HepG2 (cell line): ENCODE measurements around the gene ATP6V0D1. TPM values are rescaled to one million over a fixed set of nuclear protein-coding genes. Genes with fewer than 3 reads are reported as not detected.
"Not testable (repeated sequence)": the region's sequence is repeated elsewhere in the genome, so short reads cannot be mapped to it uniquely, and the experiment has no call there.

Source experiments
- ATAC-seq: fragments of 200-7000 bp; cut with Tn5 transposase; 3 replicates; pipeline ENCODE4 v1.9.1; 2020; ENCODE audit warnings: mild to moderate bottlenecking, moderate library complexity
- BruUV-seq: library from RNA; stranded (reverse); fragments of 400-500 nt; replicated peaks from 2 replicates; lab custom pipeline; 2021; lab: Mats Ljungman, UMichigan
- CTCF ChIA-PET: fragments of 300-600 bp; formaldehyde crosslinking; extraction: SDS; loops from one replicate; lab custom pipeline; 2021; ENCODE audit warnings: low total read pairs, inconsistent platforms, low intra/inter-chr PET ratio; lab: Yijun Ruan, JAX
- POLR2A ChIA-PET: fragments of 350-600 bp; sonication (Branson Sonifier 250); formaldehyde crosslinking; loops from one replicate; lab custom pipeline; 2020; ENCODE audit warnings: antibody characterized with exemption, inconsistent platforms; lab: Yijun Ruan, JAX
- DNase-seq: peaks from one replicate; pipeline ENCODE4 v3.0.0-alpha.2; 2015; ENCODE audit warnings: low spot score
- FAIRE-seq: peaks from 3 replicates; lab custom pipeline; 2011; peaks lifted over from hg19 to GRCh38; lab: Jason Lieb, UNC
- H2AFZ ChIP-seq: one replicate; pipeline ENCODE4 v1.6.1; 2011; ENCODE audit warnings: low read length, inconsistent platforms
- H3K27ac ChIP-seq: fragments of 300-600 bp; 3 replicates; pipeline ENCODE4 v1.8.0; 2011; ENCODE audit warnings: mixed run types, mild to moderate bottlenecking, mixed read lengths, low read length, inconsistent platforms; ENCODE audit not compliant: insufficient read depth; ENCODE audit errors: extremely low read length
- H3K27me3 ChIP-seq, 2 experiments: fragments of 200-600 bp in 1 of 2; 2 replicates in 1 of 2; 3 replicates in 1 of 2; pipeline versions ENCODE4 v1.6.0 to v1.8.0; 2011; ENCODE audit warnings: low read length in 2 of 2, mild to moderate bottlenecking in 2 of 2, moderate library complexity in 2 of 2, inconsistent platforms in 1 of 2; ENCODE audit not compliant: insufficient read depth in 2 of 2, control insufficient read depth in 1 of 2
- H3K36me3 ChIP-seq, 2 experiments: fragments of 200-600 bp in 1 of 2; replicated peaks in 1 of 2; 2 replicates in 1 of 2; 3 replicates in 1 of 2; pipeline versions ENCODE4 v1.5.1 to v1.8.0; 2011; ENCODE audit warnings: low read length in 2 of 2, inconsistent platforms in 1 of 2; ENCODE audit not compliant: insufficient read depth in 2 of 2, control insufficient read depth in 1 of 2
- H3K4me1 ChIP-seq: 2 replicates; pipeline ENCODE4 v1.5.1; 2012; ENCODE audit warnings: low read length, inconsistent platforms; ENCODE audit not compliant: insufficient read depth
- H3K4me2 ChIP-seq: 2 replicates; pipeline ENCODE4 v1.6.0; 2011; ENCODE audit warnings: low read depth, low read length, inconsistent platforms
- H3K4me3 ChIP-seq, 3 experiments: fragments of 200-600 bp in 1 of 3; sonication (generic), shearing (Covaris generic) in 1 of 3; replicated peaks in 1 of 3; 2 replicates each; pipeline ENCODE4 v1.5.1; 2011 to 2016; ENCODE audit warnings: low read length in 3 of 3, inconsistent platforms in 2 of 3, low read depth in 2 of 3, mild to moderate bottlenecking in 2 of 3, control low read depth in 1 of 3, mixed read lengths in 1 of 3; ENCODE audit not compliant: insufficient read depth in 1 of 3
- H3K79me2 ChIP-seq: one replicate; pipeline ENCODE4 v1.6.1; 2011; ENCODE audit warnings: low read length, inconsistent platforms; ENCODE audit not compliant: insufficient read depth
- H3K9ac ChIP-seq: 2 replicates; pipeline ENCODE4 v1.6.0; 2011; ENCODE audit warnings: mild to moderate bottlenecking, low read depth, low read length, inconsistent platforms; ENCODE audit not compliant: insufficient read depth
- H3K9me3 ChIP-seq: 2 replicates; pipeline ENCODE4 v1.5.1; 2012; ENCODE audit warnings: mild to moderate bottlenecking, low read length
- H4K20me1 ChIP-seq: 2 replicates; pipeline ENCODE4 v1.6.0; 2011; ENCODE audit warnings: inconsistent platforms, mild to moderate bottlenecking, low read length, moderate library complexity; ENCODE audit not compliant: insufficient read depth
- LCORL ChIP-seq, 2 experiments: fragments of 450-650 bp in 1 of 2; sonication (generic) in 1 of 2; formaldehyde crosslinking in 1 of 2; IDR thresholded peaks; 2 replicates each; pipeline versions ENCODE4 v1.5.0 to v1.6.1; 2017 to 2020; ENCODE audit warnings: antibody characterized with exemption in 1 of 2, missing genetic modification reagents in 1 of 2
- TFAP4 ChIP-seq: sonication (generic); IDR thresholded peaks from 2 replicates; pipeline ENCODE4 v1.6.1; 2016; ENCODE audit warnings: low read depth, borderline replicate concordance
- ZNF121 ChIP-seq: sonication (generic); formaldehyde crosslinking; IDR thresholded peaks from 2 replicates; pipeline ENCODE4 v1.5.0; 2020; ENCODE audit warnings: mild to moderate bottlenecking, missing genetic modification reagents
- ZNF431 ChIP-seq: sonication (generic); formaldehyde crosslinking; IDR thresholded peaks from 2 replicates; pipeline ENCODE4 v1.9.0; 2022; ENCODE audit warnings: missing genetic modification reagents, low read depth, mild to moderate bottlenecking, borderline replicate concordance
- WGBS: methylation state at CpG from one replicate; pipeline ENCODE4 v1.1.6; 2017; ENCODE audit warnings: low lambda C conversion rate; 5-methylcytosine and 5-hydroxymethylcytosine counted together
- in situ Hi-C: cut with HindIII; loops from 2 replicates; pipeline ENCODE4 v1.10.0; 2017; ENCODE audit warnings: low pct_unique_long_range_greater_than_20kb; ENCODE audit not compliant: extremely low pct_ligation_motif_present
- intact Hi-C: fragments of 100-400 bp; cut with micrococcal nuclease; formaldehyde crosslinking; loops from one replicate; pipeline ENCODE4 v1.10.0; 2022; ENCODE audit not compliant: unreplicated experiment
- polyA plus RNA-seq, 8 experiments: library from polyadenylated mRNA; depleted of rRNA in 3 of 8; stranded (reverse) in 7 of 8; unstranded in 1 of 8; fragments of >200 nt; fragmentation: Illumina TruSeq in 4 of 8; extraction: Trizol in 4 of 8; gene quantifications; 2 replicates each; pipeline versions ENCODE4 v1.2.1 to v1.2.3, GENCODE V29; 2011 to 2016; ENCODE audit warnings: low read depth in 4 of 8, missing spikeins in 1 of 8, mixed read lengths in 1 of 8; ENCODE audit not compliant: insufficient read depth in 1 of 8
- total RNA-seq, 5 experiments: library from RNA; depleted of rRNA; stranded (reverse); fragments of >200 nt; fragmentation: Illumina TruSeq; extraction: Trizol; gene quantifications; 2 replicates each; pipeline ENCODE4 v1.2.3, GENCODE V29; 2016; ENCODE audit warnings: low read depth in 1 of 5

ATP6V0D1 gene
- total and polyA plus RNA-seq, 2 of the 13 experiments (the other 11 are each of a cell fraction or from before 2014, with no cell fraction given), result 51.1 to 61.3 TPM

GRCh38 chr16:67513892-67514291 lies 32.9 kb upstream of the ATP6V0D1 start:
- H3K27me3 ChIP-seq, result peaks cover 0 to 10% of the 10 kb centered on the region in 2 experiments; a peak in 1 of 5 replicates
- not testable (repeated sequence) for FAIRE-seq

GRCh38 chr16:67509016-67509415 lies 28.1 kb upstream of the ATP6V0D1 start:
- no peak for ATAC-seq
- Histone ChIP-seq H3K4me1 (peaks cover 9% of the 10 kb centered on the region), H3K79me2 (no peaks in the 10 kb centered on the region), H4K20me1 (no peaks in the 10 kb centered on the region), H3K4me3 (no peak overlapping the region), H2AFZ (no peak overlapping the region), H3K27me3 (no peaks in the 10 kb centered on the region), H3K36me3 (no peaks in the 10 kb centered on the region), H3K9me3 (no peaks in the 10 kb centered on the region), H3K9ac (no peak overlapping the region), H3K27ac (no peak overlapping the region), H3K4me2 (no peak overlapping the region)
- TF ChIP-seq TFAP4, result no peak
- 0 out of 2 replicates have a peak, but pooled peaks have one; percentile 27 for TF ChIP-seq ZNF431 (CRISPR knock-in tag)
- DNase-seq, result no peak
- in situ Hi-C loops, result no loop called here
- ChIA-PET CTCF (no interaction called here), POLR2A (no interaction called here)
- no peak for FAIRE-seq
- WGBS, result 69% methylated on average over 4 of the region's 4 CpGs
- intact Hi-C loops, result no loop called here
- BruUV-seq, result no TSS peak

More at GRCh38 chr16:67513892-67514291, 32.9 kb upstream of the ATP6V0D1 start:
- ChIA-PET CTCF (interaction anchor here (0.8 to 4.2 kb wide), 5 partner anchors 14 to 33 kb away, joined by 3 to 46 read pairs (median 4); partner anchors contain the start of gene ATP6V0D1), POLR2A (interaction anchor here (0.6 to 1.5 kb wide), 3 partner anchors 33 to 146 kb away, joined by 3 to 8 read pairs (median 3); partner anchors contain the start of genes ACD and ATP6V0D1)
- H4K20me1 ChIP-seq; H3K36me3 ChIP-seq; H2AFZ ChIP-seq; H3K9ac ChIP-seq; H3K9me3 ChIP-seq; H3K79me2 ChIP-seq; H3K4me3 ChIP-seq; in situ Hi-C loops; BruUV-seq; DNase-seq; H3K27ac ChIP-seq; TF ChIP-seq LCORL (IDR thresholded peaks at IDR 0.05): not testable (repeated sequence)
- H3K4me2 ChIP-seq, result peak overlapping the region; percentile 34
- WGBS, result 70% methylated on average over 1 of the region's 1 CpG
- intact Hi-C loops, result loop anchor here (1.0 kb wide), 3 partner anchors 20 to 89 kb away; partner anchors contain the start of gene ATP6V0D1
- ATAC-seq, result peak; percentile 55
- TF ChIP-seq ZNF121 (CRISPR knock-in tag) (peak; percentile 53; the same call in 1 of the 2 replicates), LCORL (CRISPR knock-in tag; IDR thresholded peaks at IDR 0.05) (0 out of 2 replicates have a peak, but pooled peaks have one; percentile 16)
- H3K4me1 ChIP-seq, result peaks cover 13% of the 10 kb centered on the region
